MM.1S (cell line): ENCODE results near the gene FBP1.
A peak's percentile ranks its signal among the peaks of the same experiment; 100 is the strongest.

Source experiments
- DNase-seq: peaks from one replicate; pipeline ENCODE4 v3.0.0-alpha.2; 2015
- H2AFZ ChIP-seq: fragments of 300-600 bp; sonication (generic); 2 replicates; pipeline ENCODE4 v1.6.0; 2016; ENCODE audit warnings: antibody characterized with exemption, low read length
- H3F3A ChIP-seq: fragments of 300-600 bp; sonication (generic); 2 replicates; pipeline ENCODE4 v1.6.1; 2016; ENCODE audit warnings: mild to moderate bottlenecking, antibody characterized with exemption, low read length, moderate library complexity, mixed read lengths; ENCODE audit not compliant: insufficient read depth
- H3K27ac ChIP-seq: fragments of 300-600 bp; sonication (generic); 2 replicates; pipeline ENCODE4 v1.5.1; 2016; ENCODE audit warnings: mild to moderate bottlenecking, low read length
- H3K27me3 ChIP-seq: fragments of 300-600 bp; sonication (generic); replicated peaks from 2 replicates; pipeline ENCODE4 v1.6.0; 2016; ENCODE audit warnings: low read length; ENCODE audit not compliant: insufficient read depth
- H3K36me3 ChIP-seq: fragments of 300-600 bp; sonication (generic); replicated peaks from 2 replicates; pipeline ENCODE4 v1.6.1; 2016; ENCODE audit warnings: mild to moderate bottlenecking, low read length, mixed read lengths; ENCODE audit not compliant: insufficient read depth
- H3K4me1 ChIP-seq: fragments of 300-600 bp; sonication (generic); 2 replicates; pipeline ENCODE4 v1.6.1; 2016; ENCODE audit warnings: low read length, mixed read lengths
- H3K4me2 ChIP-seq: fragments of 300-600 bp; sonication (generic); 2 replicates; pipeline ENCODE4 v1.6.0; 2016; ENCODE audit warnings: low read depth, low read length
- H3K4me3 ChIP-seq: fragments of 300-600 bp; sonication (generic); 2 replicates; pipeline ENCODE4 v1.5.1; 2016; ENCODE audit warnings: low read length, mixed read lengths
- H3K79me2 ChIP-seq: fragments of 300-600 bp; sonication (generic); 2 replicates; pipeline ENCODE4 v1.6.1; 2016; ENCODE audit warnings: mixed run types, low read length, mixed read lengths
- H3K9ac ChIP-seq: fragments of 300-600 bp; sonication (generic); 2 replicates; pipeline ENCODE4 v1.6.1; 2016; ENCODE audit warnings: low read length, mixed read lengths
- H3K9me2 ChIP-seq: fragments of 300-600 bp; sonication (generic); replicated peaks from 2 replicates; pipeline ENCODE4 v1.6.1; 2016; ENCODE audit warnings: mild to moderate bottlenecking, low read length, mixed read lengths; ENCODE audit not compliant: insufficient read depth
- H3K9me3 ChIP-seq: fragments of 300-600 bp; sonication (generic); replicated peaks from 2 replicates; pipeline ENCODE4 v1.6.1; 2016; ENCODE audit warnings: mild to moderate bottlenecking, low read length, mixed read lengths; ENCODE audit not compliant: insufficient read depth
- H4K20me1 ChIP-seq: fragments of 300-600 bp; sonication (generic); 2 replicates; pipeline ENCODE4 v1.6.1; 2016; ENCODE audit warnings: mild to moderate bottlenecking, low read length, moderate library complexity, mixed read lengths; ENCODE audit not compliant: insufficient read depth
- CTCF ChIP-seq: fragments of 300-600 bp; sonication (generic); IDR thresholded peaks from 2 replicates; pipeline ENCODE4 v1.5.1; 2016; ENCODE audit warnings: antibody characterized with exemption, low read length, mixed read lengths
- EZH2 ChIP-seq: fragments of 300-600 bp; sonication (generic); optimal IDR thresholded peaks from 2 replicates; pipeline ENCODE3; 2017; ENCODE audit warnings: low read depth, mild to moderate bottlenecking, antibody characterized with exemption, low read length, mixed read lengths
- EZH2phosphoT487 ChIP-seq: fragments of 300-600 bp; sonication (generic); IDR thresholded peaks from 2 replicates; pipeline ENCODE4 v1.6.1; 2018; ENCODE audit warnings: antibody characterized with exemption, low read length

FBP1 gene

GRCh38 chr9:94563548-94563947, 75.8 kb downstream of the FBP1 start:
- Histone ChIP-seq H3K9ac (no peak overlapping the region), H3K27ac (no peak overlapping the region)
- TF ChIP-seq EZH2phosphoT487 (no peak), CTCF (no peak), EZH2 (no peak)

GRCh38 chr9:94560237-94560636, 79.1 kb downstream of the FBP1 start:
- H3K4me3 ChIP-seq, result no peak overlapping the region
- H3K9ac ChIP-seq, result no peak overlapping the region
- no peaks in the 10 kb centered on the region for H4K20me1 ChIP-seq
- H3K4me1 ChIP-seq, result no peaks in the 10 kb centered on the region
- peaks cover 9% of the 10 kb centered on the region; the same call in 1 of the 2 replicates for H3K27me3 ChIP-seq
- TF ChIP-seq EZH2phosphoT487 (no peak), CTCF (no peak), EZH2 (no peak)
- no peaks in the 10 kb centered on the region for H3K9me3 ChIP-seq
- H3K4me2 ChIP-seq, result no peak overlapping the region
- no peaks in the 10 kb centered on the region for H3F3A ChIP-seq
- H3K36me3 ChIP-seq, result no peaks in the 10 kb centered on the region
- H3K9me2 ChIP-seq, result no peaks in the 10 kb centered on the region
- no peak for DNase-seq
- no peaks in the 10 kb centered on the region for H3K79me2 ChIP-seq
- H3K27ac ChIP-seq, result no peak overlapping the region
- no peak overlapping the region for H2AFZ ChIP-seq

More at GRCh38 chr9:94563548-94563947, 75.8 kb downstream of the FBP1 start:
- Histone ChIP-seq H3K9me2 (no peaks in the 10 kb centered on the region), H3K36me3 (no peaks in the 10 kb centered on the region), H3K27me3 (no peaks in the 10 kb centered on the region), H3K79me2 (no peaks in the 10 kb centered on the region), H3K4me2 (no peak overlapping the region), H3F3A (no peaks in the 10 kb centered on the region), H3K9me3 (no peaks in the 10 kb centered on the region), H3K4me1 (no peaks in the 10 kb centered on the region), H4K20me1 (no peaks in the 10 kb centered on the region), H2AFZ (no peak overlapping the region), H3K4me3 (no peak overlapping the region)
- DNase-seq, result no peak

GRCh38 chr9:94557376-94557775, 81.9 kb downstream of the FBP1 start:
- Histone ChIP-seq H3K27me3 (peaks cover 12% of the 10 kb centered on the region; the same call in 1 of the 2 replicates), H3K79me2 (no peaks in the 10 kb centered on the region), H3K9me2 (no peaks in the 10 kb centered on the region), H3K4me2 (no peak overlapping the region), H3K9ac (no peak overlapping the region), H3K4me3 (no peak overlapping the region), H3F3A (no peaks in the 10 kb centered on the region), H3K27ac (no peak overlapping the region), H3K36me3 (no peaks in the 10 kb centered on the region), H2AFZ (no peak overlapping the region), H3K9me3 (no peaks in the 10 kb centered on the region), H3K4me1 (no peaks in the 10 kb centered on the region), H4K20me1 (no peaks in the 10 kb centered on the region)
- no peak for DNase-seq
- TF ChIP-seq EZH2, result no peak

GRCh38 chr9:94554439-94555331, 84.6 kb downstream of the FBP1 start, which contains the start of gene PCAT7:
TSS of gene PCAT7 (plus strand) at chr9:94555083.
- Histone ChIP-seq H2AFZ (peak within 1 kb of the TSS; percentile 43), H3K9ac (no peak within 1 kb of the TSS), H3K36me3 (no peaks in the 10 kb centered on the region), H3F3A (no peaks in the 10 kb centered on the region), H3K79me2 (no peaks in the 10 kb centered on the region), H4K20me1 (no peaks in the 10 kb centered on the region), H3K4me3 (peak within 1 kb of the TSS; percentile 38), H3K27me3 (peaks cover 12% of the 10 kb centered on the region; the same call in 1 of the 2 replicates), H3K4me1 (no peaks in the 10 kb centered on the region), H3K9me3 (no peaks in the 10 kb centered on the region), H3K4me2 (peak within 1 kb of the TSS; percentile 70), H3K27ac (no peak within 1 kb of the TSS), H3K9me2 (no peaks in the 10 kb centered on the region)
- no peak for TF ChIP-seq EZH2
- TF ChIP-seq EZH2phosphoT487, result no peak
- peak; percentile 73 for TF ChIP-seq CTCF
- peak; percentile 87 for DNase-seq
